HEK293 (cell line): ENCODE data around the gene SKIL.

Source experiments
- CTCF ChIA-PET: fragments of 350-600 bp; formaldehyde crosslinking; extraction: SDS; loops from one replicate; lab custom pipeline; 2021; ENCODE audit warnings: antibody characterized with exemption; lab: Yijun Ruan, JAX
- POLR2A ChIA-PET: fragments of 300-600 bp; formaldehyde crosslinking; extraction: SDS; loops from one replicate; lab custom pipeline; 2020; ENCODE audit warnings: antibody characterized with exemption, inconsistent platforms; lab: Yijun Ruan, JAX
- H3K27ac ChIP-seq: fragments of 200-500 bp; sonication (Bioruptor generic); 2 replicates; pipeline ENCODE4 v1.5.1; 2014; ENCODE audit warnings: low read depth, low read length, control low read depth, inconsistent platforms; ENCODE audit errors: extremely low read depth
- H3K36me3 ChIP-seq, 2 experiments: fragments of 200-500 bp in 1 of 2; sonication (Bioruptor generic) in 1 of 2; 1 replicate in 1 of 2; 2 replicates in 1 of 2; pipeline ENCODE4 v1.5.1; 2014 to 2017; ENCODE audit warnings: inconsistent platforms in 2 of 2, low read length in 2 of 2; ENCODE audit not compliant: control insufficient read depth in 2 of 2, insufficient read depth in 1 of 2
- H3K4me1 ChIP-seq: fragments of 200-500 bp; sonication (Bioruptor generic); 2 replicates; pipeline ENCODE4 v1.5.1; 2014; ENCODE audit warnings: mild to moderate bottlenecking, low read length, inconsistent platforms; ENCODE audit not compliant: control insufficient read depth, insufficient read depth
- H3K4me3 ChIP-seq: 2 replicates; pipeline ENCODE4 v1.5.1; 2011; ENCODE audit warnings: low read depth, mild to moderate bottlenecking, control low read depth, low read length, moderate library complexity
- H3K9me3 ChIP-seq: fragments of 200-500 bp; sonication (Bioruptor generic); 2 replicates; pipeline ENCODE4 v1.5.1; 2014; ENCODE audit warnings: low read depth, low read length, inconsistent platforms; ENCODE audit not compliant: control insufficient read depth, insufficient read depth
- KLF1 ChIP-seq: fragments of 450-650 bp; formaldehyde crosslinking; IDR thresholded peaks from 2 replicates; pipeline ENCODE4 v1.5.1; 2016; ENCODE audit warnings: missing biosample characterization, missing genetic modification characterization
- OSR2 ChIP-seq: fragments of 450-650 bp; formaldehyde crosslinking; IDR thresholded peaks from 2 replicates; pipeline ENCODE4 v1.5.1; 2016; ENCODE audit warnings: missing biosample characterization, missing genetic modification characterization
- PRDM6 ChIP-seq: fragments of 450-650 bp; formaldehyde crosslinking; IDR thresholded peaks from 2 replicates; pipeline ENCODE4 v1.5.1; 2017; ENCODE audit warnings: missing biosample characterization, missing genetic modification characterization
- ZFP41 ChIP-seq: fragments of 450-650 bp; formaldehyde crosslinking; IDR thresholded peaks from 2 replicates; pipeline ENCODE4 v1.5.1; 2016; ENCODE audit warnings: missing biosample characterization, missing genetic modification characterization, borderline replicate concordance
- ZNF174 ChIP-seq: fragments of 450-650 bp; formaldehyde crosslinking; IDR thresholded peaks from 2 replicates; pipeline ENCODE4 v1.5.0; 2017; ENCODE audit warnings: missing biosample characterization, mild to moderate bottlenecking, missing genetic modification characterization
- ZNF184 ChIP-seq: fragments of 450-650 bp; IDR thresholded peaks from 2 replicates; pipeline ENCODE4 v1.5.1; 2018; ENCODE audit warnings: missing biosample characterization, mild to moderate bottlenecking, missing genetic modification characterization
- ZNF211 ChIP-seq: fragments of 450-650 bp; formaldehyde crosslinking; IDR thresholded peaks from 2 replicates; pipeline ENCODE4 v1.5.1; 2016; ENCODE audit warnings: low read depth, missing biosample characterization, missing genetic modification characterization
- ZNF416 ChIP-seq: fragments of 450-650 bp; formaldehyde crosslinking; IDR thresholded peaks from 2 replicates; pipeline ENCODE4 v1.5.1; 2016; ENCODE audit warnings: missing biosample characterization, missing genetic modification characterization
- ZNF433 ChIP-seq: fragments of 450-650 bp; formaldehyde crosslinking; IDR thresholded peaks from 2 replicates; pipeline ENCODE4 v1.5.1; 2016; ENCODE audit warnings: missing biosample characterization, missing genetic modification characterization, low read depth
- ZNF521 ChIP-seq: fragments of 450-650 bp; formaldehyde crosslinking; IDR thresholded peaks from 2 replicates; pipeline ENCODE4 v1.5.1; 2017; ENCODE audit warnings: missing biosample characterization, mild to moderate bottlenecking, missing genetic modification characterization
- ZNF530 ChIP-seq: fragments of 450-650 bp; formaldehyde crosslinking; IDR thresholded peaks from 2 replicates; pipeline ENCODE4 v1.5.1; 2016; ENCODE audit warnings: low read depth, missing biosample characterization, missing genetic modification characterization
- ZNF596 ChIP-seq: fragments of 450-650 bp; IDR thresholded peaks from 2 replicates; pipeline ENCODE4 v1.5.0; 2018; ENCODE audit warnings: missing biosample characterization, mild to moderate bottlenecking, missing genetic modification characterization, moderate library complexity
- ZNF624 ChIP-seq: fragments of 450-650 bp; formaldehyde crosslinking; IDR thresholded peaks from 2 replicates; pipeline ENCODE4 v1.5.1; 2017; ENCODE audit warnings: missing biosample characterization, missing genetic modification characterization
- ZNF629 ChIP-seq: fragments of 450-650 bp; formaldehyde crosslinking; IDR thresholded peaks from 2 replicates; pipeline ENCODE4 v1.5.1; 2017; ENCODE audit warnings: missing biosample characterization, missing genetic modification characterization
- ZNF654 ChIP-seq: fragments of 450-650 bp; formaldehyde crosslinking; IDR thresholded peaks from 2 replicates; pipeline ENCODE4 v1.5.1; 2016; ENCODE audit warnings: low read depth, missing biosample characterization, missing genetic modification characterization
- ZNF658 ChIP-seq: fragments of 450-650 bp; formaldehyde crosslinking; IDR thresholded peaks from 2 replicates; pipeline ENCODE4; 2016; ENCODE audit warnings: missing biosample characterization, missing genetic modification characterization
- ZNF701 ChIP-seq: fragments of 450-650 bp; formaldehyde crosslinking; IDR thresholded peaks from 2 replicates; pipeline ENCODE4 v1.5.1; 2016; ENCODE audit warnings: missing biosample characterization, missing genetic modification characterization
- ZNF747 ChIP-seq: fragments of 450-650 bp; formaldehyde crosslinking; IDR thresholded peaks from 2 replicates; pipeline ENCODE4 v1.5.1; 2016; ENCODE audit warnings: missing biosample characterization, missing genetic modification characterization
- ZSCAN4 ChIP-seq: fragments of 450-650 bp; formaldehyde crosslinking; IDR thresholded peaks from 2 replicates; pipeline ENCODE4 v1.5.1; 2017; ENCODE audit warnings: missing biosample characterization, missing genetic modification characterization
- TF ChIP-seq, protein P1 (sequence below): fragments of 450-650 bp; formaldehyde crosslinking; IDR thresholded peaks from 2 replicates; pipeline ENCODE4; 2016; ENCODE audit warnings: missing biosample characterization, missing genetic modification characterization
- TF ChIP-seq, protein P2 (sequence below): fragments of 450-650 bp; IDR thresholded peaks from 2 replicates; pipeline ENCODE4 v1.5.1; 2018; ENCODE audit warnings: missing biosample characterization, mild to moderate bottlenecking, missing genetic modification characterization
- TF ChIP-seq, protein P3 (sequence below): fragments of 450-650 bp; formaldehyde crosslinking; IDR thresholded peaks from 2 replicates; pipeline ENCODE4 v1.5.1; 2017; ENCODE audit warnings: missing biosample characterization, missing genetic modification characterization
- TF ChIP-seq, protein P4 (sequence below): fragments of 450-650 bp; formaldehyde crosslinking; IDR thresholded peaks from 2 replicates; pipeline ENCODE4 v1.5.1; 2016; ENCODE audit warnings: missing biosample characterization, missing genetic modification characterization, low read depth
- TF ChIP-seq, protein P5 (sequence below): fragments of 450-650 bp; formaldehyde crosslinking; IDR thresholded peaks from 2 replicates; pipeline ENCODE4 v1.5.1; 2016; ENCODE audit warnings: missing biosample characterization, missing genetic modification characterization

Gene SKIL

DNA sequence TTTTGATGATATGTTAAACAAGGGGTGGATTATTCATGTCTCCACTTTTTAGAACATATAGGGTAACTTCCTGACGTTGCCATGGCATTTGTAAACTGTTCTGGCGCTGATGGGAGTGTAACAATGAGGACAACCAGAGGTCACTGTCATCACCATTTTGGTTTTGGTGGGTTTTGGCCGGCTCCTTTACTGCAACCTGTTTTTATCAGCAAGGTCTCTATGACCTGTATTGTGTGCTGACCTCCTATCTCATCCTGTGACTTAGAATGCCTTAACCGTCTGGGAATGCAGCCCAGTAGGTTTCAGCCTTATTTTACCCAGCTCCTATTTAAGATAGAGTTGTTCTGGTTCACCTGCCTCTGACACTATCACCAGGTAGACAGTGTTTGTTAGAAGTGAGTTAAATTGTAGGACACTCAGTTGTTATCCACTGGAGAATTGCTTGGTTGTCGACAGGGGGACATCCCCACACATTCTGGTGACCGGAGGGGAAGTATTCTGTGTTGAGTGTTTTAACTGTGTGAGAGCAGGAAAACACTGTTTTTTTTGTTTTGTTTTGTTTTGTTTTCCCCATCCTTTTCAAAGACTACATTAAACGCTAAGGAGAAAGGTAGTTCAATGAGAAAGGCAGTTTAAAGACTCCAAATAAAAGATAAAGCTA lies 36.9 kb upstream of the SKIL start:
- H3K4me3 ChIP-seq: no peak overlapping the region
- no peak overlapping the region for H3K27ac ChIP-seq
- TF ChIP-seq, protein P1, sequence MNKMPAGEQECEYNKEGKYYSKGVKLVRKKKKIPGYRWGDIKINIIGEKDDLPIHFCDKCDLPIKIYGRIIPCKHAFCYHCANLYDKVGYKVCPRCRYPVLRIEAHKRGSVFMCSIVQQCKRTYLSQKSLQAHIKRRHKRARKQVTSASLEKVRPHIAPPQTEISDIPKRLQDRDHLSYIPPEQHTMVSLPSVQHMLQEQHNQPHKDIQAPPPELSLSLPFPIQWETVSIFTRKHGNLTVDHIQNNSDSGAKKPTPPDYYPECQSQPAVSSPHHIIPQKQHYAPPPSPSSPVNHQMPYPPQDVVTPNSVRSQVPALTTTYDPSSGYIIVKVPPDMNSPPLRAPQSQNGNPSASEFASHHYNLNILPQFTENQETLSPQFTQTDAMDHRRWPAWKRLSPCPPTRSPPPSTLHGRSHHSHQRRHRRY (tag by site-specific recombination): no peak
- TF ChIP-seq ZNF174 (tag by site-specific recombination) (no peak), ZNF701 (tag by site-specific recombination) (no peak), ZNF658 (tag by site-specific recombination) (no peak), ZNF433 (no peak), ZNF530 (tag by site-specific recombination) (no peak), ZNF521 (tag by site-specific recombination) (no peak), ZNF747 (tag by site-specific recombination) (no peak), ZNF654 (tag by site-specific recombination) (no peak), ZNF416 (tag by site-specific recombination) (no peak), ZNF629 (tag by site-specific recombination) (no peak), KLF1 (tag by site-specific recombination) (no peak)
- TF ChIP-seq, protein P2, sequence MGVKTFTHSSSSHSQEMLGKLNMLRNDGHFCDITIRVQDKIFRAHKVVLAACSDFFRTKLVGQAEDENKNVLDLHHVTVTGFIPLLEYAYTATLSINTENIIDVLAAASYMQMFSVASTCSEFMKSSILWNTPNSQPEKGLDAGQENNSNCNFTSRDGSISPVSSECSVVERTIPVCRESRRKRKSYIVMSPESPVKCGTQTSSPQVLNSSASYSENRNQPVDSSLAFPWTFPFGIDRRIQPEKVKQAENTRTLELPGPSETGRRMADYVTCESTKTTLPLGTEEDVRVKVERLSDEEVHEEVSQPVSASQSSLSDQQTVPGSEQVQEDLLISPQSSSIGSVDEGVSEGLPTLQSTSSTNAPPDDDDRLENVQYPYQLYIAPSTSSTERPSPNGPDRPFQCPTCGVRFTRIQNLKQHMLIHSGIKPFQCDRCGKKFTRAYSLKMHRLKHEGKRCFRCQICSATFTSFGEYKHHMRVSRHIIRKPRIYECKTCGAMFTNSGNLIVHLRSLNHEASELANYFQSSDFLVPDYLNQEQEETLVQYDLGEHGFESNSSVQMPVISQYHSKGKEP (tag by site-specific recombination): no peak
- TF ChIP-seq, protein P3, sequence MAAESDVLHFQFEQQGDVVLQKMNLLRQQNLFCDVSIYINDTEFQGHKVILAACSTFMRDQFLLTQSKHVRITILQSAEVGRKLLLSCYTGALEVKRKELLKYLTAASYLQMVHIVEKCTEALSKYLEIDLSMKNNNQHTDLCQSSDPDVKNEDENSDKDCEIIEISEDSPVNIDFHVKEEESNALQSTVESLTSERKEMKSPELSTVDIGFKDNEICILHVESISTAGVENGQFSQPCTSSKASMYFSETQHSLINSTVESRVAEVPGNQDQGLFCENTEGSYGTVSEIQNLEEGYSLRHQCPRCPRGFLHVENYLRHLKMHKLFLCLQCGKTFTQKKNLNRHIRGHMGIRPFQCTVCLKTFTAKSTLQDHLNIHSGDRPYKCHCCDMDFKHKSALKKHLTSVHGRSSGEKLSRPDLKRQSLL (tag by site-specific recombination): no peak
- ChIA-PET CTCF (interaction anchor here (1.5 kb wide), 1 partner anchor 11 kb away, joined by 3 read pairs; no protein-coding TSS in a partner anchor), POLR2A (interaction anchor here (2.0 kb wide), 1 partner anchor 37 kb away, joined by 7 read pairs; the partner anchor contains the start of gene SKIL)
- no peaks in the 10 kb centered on the region for H3K4me1 ChIP-seq
- no peaks in the 10 kb centered on the region for H3K36me3 ChIP-seq
- no peaks in the 10 kb centered on the region for H3K9me3 ChIP-seq

- CTCF ChIA-PET: interaction anchor here (1.5 kb wide), 1 partner anchor 12 kb away, joined by 3 read pairs; no protein-coding TSS in a partner anchor
- no peak overlapping the region for H3K27ac ChIP-seq
- H3K9me3 ChIP-seq: no peaks in the 10 kb centered on the region
- POLR2A ChIA-PET: interaction anchor here (2.0 kb wide), 1 partner anchor 36 kb away, joined by 7 read pairs; the partner anchor contains the start of gene SKIL
- H3K36me3 ChIP-seq: no peaks in the 10 kb centered on the region
- no peak overlapping the region for H3K4me3 ChIP-seq
- H3K4me1 ChIP-seq: no peaks in the 10 kb centered on the region
- no peak for TF ChIP-seq ZFP41
- TF ChIP-seq ZSCAN4 (tag by site-specific recombination): no peak
- TF ChIP-seq ZNF211 (tag by site-specific recombination): no peak
- TF ChIP-seq, protein P4, sequence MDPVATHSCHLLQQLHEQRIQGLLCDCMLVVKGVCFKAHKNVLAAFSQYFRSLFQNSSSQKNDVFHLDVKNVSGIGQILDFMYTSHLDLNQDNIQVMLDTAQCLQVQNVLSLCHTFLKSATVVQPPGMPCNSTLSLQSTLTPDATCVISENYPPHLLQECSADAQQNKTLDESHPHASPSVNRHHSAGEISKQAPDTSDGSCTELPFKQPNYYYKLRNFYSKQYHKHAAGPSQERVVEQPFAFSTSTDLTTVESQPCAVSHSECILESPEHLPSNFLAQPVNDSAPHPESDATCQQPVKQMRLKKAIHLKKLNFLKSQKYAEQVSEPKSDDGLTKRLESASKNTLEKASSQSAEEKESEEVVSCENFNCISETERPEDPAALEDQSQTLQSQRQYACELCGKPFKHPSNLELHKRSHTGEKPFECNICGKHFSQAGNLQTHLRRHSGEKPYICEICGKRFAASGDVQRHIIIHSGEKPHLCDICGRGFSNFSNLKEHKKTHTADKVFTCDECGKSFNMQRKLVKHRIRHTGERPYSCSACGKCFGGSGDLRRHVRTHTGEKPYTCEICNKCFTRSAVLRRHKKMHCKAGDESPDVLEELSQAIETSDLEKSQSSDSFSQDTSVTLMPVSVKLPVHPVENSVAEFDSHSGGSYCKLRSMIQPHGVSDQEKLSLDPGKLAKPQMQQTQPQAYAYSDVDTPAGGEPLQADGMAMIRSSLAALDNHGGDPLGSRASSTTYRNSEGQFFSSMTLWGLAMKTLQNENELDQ (tag by site-specific recombination): no peak
- TF ChIP-seq, protein P5, sequence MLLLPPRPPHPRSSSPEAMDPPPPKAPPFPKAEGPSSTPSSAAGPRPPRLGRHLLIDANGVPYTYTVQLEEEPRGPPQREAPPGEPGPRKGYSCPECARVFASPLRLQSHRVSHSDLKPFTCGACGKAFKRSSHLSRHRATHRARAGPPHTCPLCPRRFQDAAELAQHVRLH (tag by site-specific recombination): no peak
- no peak for TF ChIP-seq ZNF416 (tag by site-specific recombination)
- TF ChIP-seq ZNF624 (tag by site-specific recombination): no peak
- TF ChIP-seq ZNF596 (tag by site-specific recombination): no peak
- no peak for TF ChIP-seq OSR2
- no peak for TF ChIP-seq PRDM6
- no peak for TF ChIP-seq ZNF184 (tag by site-specific recombination)
These were observed 36.0 kb upstream of the SKIL start for GRCh38 chr3:170321321-170322034.
